ENCODE data around the gene SUCLG1. TPM values are rescaled to one million over a fixed set of nuclear protein-coding genes. Genes with fewer than 3 reads are reported as not detected.
"Not testable (repeated sequence)": the region's sequence is repeated elsewhere in the genome, so short reads cannot be mapped to it uniquely, and the experiment has no call there.

The SUCLG1 gene
- total RNA-seq, 1 donor from 2014 or later, result 73.6 TPM

DNA sequence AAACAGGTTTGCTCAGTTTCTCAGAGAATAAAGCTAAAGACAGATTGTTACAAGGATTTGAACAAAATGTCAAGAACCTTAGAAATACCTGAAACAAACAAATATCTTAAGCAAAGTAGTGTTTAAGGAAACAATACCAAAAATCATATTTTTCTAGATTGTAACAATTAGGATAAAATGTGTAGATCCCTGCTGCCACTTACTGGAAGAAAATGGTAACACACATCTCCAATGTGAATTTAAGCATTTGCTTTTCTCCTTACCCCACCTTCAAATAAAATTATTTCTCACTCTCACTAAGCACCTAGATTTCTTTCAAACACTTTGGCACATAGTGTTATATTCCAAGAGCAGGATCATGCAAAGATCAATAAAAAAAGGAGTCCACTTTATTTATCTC lies 34.9 kb downstream of the SUCLG1 start:
- intact Hi-C loops (cut with micrococcal nuclease), result loop anchor here (2.0 kb wide), 1 partner anchor 109 kb away; no protein-coding TSS in a partner anchor

DNA sequence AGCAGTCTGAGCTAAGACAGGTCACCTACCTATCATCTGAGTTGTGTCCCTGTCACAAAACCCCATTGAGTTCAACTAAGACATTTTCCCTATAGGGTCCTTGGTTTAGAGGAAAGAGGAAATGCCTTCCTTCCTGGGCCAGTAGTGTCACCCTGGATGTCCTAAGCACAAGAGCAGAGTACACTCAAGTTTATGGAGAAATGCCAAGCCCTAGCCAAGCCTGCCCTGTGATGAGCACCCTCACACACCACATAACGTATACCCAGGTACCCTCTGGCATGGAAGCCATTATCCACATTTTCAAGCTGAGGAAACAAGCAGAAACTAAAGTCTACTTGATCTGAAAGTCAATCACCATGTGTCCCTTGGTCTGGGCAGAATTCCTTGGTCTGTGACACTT lies 37.3 kb downstream of the SUCLG1 start:
- intact Hi-C loops (cut with micrococcal nuclease), result no loop called here

DNA sequence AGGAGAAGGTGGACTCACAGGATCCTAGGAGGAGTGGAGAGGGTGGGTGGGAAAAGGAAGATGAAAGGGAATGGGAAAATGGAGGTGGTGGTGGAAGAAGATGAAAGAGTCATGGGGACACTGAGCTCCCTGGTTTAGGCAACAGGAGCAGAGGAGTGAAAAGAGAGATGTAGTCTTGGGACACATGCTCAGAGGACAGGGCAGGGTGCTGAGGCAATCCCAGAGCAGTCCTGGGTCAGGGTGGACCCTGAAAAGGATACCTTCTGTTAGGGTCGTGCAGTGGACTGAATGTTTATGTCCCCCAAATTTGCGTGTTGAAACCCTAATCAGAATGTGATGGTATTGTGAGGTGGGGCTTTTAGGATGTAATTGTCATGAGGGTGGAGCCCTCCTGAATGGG lies 37.9 kb downstream of the SUCLG1 start:
- intact Hi-C loops (cut with micrococcal nuclease), result no loop called here

DNA sequence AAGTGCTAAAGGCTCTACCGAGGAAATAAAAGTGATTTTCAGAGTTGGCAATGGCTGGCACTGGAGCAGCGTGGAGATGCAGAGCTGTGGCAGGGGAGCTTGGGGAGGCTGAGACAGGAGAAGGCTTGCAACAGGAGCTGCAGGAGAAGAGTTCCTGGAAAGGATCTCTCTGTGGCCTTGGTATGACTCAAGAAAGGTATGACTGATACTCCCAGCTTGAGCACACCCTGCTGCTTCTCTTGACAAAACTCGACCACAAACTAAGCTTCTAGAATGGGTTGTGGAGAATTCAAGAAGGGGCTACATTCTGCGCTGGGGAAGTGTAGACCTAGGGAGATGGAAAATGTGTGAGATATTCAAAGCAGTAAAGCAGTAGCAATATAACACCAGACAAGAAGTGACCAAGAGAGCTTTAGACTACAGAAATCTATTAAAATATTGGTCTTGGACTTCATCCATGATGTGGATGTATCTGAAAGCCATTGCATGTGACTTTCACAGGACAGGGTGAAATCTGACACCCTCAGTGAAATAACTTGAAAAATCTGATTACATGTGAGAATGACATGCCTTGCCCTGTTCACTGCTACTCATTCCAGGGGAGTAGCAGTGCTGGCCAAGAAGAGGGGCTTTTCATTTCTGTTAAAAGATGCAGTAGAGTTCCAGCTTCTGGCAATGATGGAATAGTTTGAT lies 41.5 kb downstream of the SUCLG1 start:
- intact Hi-C loops (cut with micrococcal nuclease), result no loop called here

GRCh38 chr2:84409531-84409930 lies 49.5 kb downstream of the SUCLG1 start:
- intact Hi-C loops (cut with micrococcal nuclease), result no loop called here

GRCh38 chr2:84402111-84402510 lies 57.0 kb downstream of the SUCLG1 start:
- intact Hi-C loops (cut with micrococcal nuclease), result not testable (repeated sequence)

- intact Hi-C loops (cut with micrococcal nuclease), result not testable (repeated sequence)
Observed at GRCh38 chr2:84399839-84400238, 59.2 kb downstream of the SUCLG1 start.

GRCh38 chr2:84395820-84396219 lies 63.3 kb downstream of the SUCLG1 start:
- intact Hi-C loops (cut with micrococcal nuclease), result no loop called here

DNA sequence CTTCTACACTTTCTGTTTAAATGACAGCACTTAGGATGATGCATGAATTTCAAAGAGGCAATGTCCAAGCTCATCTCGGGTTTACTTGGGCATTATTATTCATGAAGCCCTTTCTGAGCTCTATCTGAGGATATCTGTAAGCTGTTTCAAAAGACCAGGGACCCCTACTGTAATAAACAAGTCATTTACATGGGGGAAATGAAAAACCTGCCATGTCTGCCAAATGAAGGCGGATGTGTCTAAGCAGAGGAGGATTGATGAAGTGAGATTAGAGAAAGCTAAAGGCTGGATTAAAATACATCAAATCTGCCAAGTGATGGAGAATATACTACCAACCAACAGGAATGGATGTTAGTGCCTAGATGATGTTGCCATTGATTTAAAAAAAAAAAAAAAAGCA lies 64.5 kb downstream of the SUCLG1 start:
- intact Hi-C loops (cut with micrococcal nuclease), result no loop called here

GRCh38 chr2:84393829-84394228 lies 65.3 kb downstream of the SUCLG1 start:
- intact Hi-C loops (cut with micrococcal nuclease), result no loop called here

- intact Hi-C loops (cut with micrococcal nuclease), result no loop called here
Observed at GRCh38 chr2:84389794-84390193, 69.3 kb downstream of the SUCLG1 start.

- intact Hi-C loops (cut with micrococcal nuclease), result no loop called here
Observed at GRCh38 chr2:84388921-84389490, 70.1 kb downstream of the SUCLG1 start.

GRCh38 chr2:84388133-84388532 lies 70.9 kb downstream of the SUCLG1 start:
- intact Hi-C loops (cut with micrococcal nuclease), result no loop called here

- intact Hi-C loops (cut with micrococcal nuclease), result no loop called here
Observed at GRCh38 chr2:84386336-84387040, 72.6 kb downstream of the SUCLG1 start.

GRCh38 chr2:84383271-84383670 lies 75.8 kb downstream of the SUCLG1 start:
- intact Hi-C loops (cut with micrococcal nuclease), result no loop called here

DNA sequence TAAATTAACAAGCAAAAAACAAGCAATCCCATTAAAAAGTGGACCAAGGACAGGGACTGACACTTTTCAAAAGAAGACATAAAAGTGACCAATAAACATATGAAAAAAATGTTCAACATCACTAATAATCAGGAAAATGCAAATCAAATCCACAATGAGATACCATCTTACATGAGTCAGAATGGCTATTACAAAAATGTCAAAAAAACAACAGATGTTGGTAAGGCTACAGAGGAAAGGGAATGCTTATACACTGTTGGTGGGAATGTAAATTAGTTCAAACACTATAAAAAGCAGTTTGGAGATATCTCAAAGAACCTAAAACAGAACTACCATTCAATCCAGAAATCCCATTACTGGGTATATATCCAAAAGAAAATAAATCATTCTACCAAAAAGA lies 78.2 kb downstream of the SUCLG1 start:
- intact Hi-C loops (cut with micrococcal nuclease), result no loop called here

DNA sequence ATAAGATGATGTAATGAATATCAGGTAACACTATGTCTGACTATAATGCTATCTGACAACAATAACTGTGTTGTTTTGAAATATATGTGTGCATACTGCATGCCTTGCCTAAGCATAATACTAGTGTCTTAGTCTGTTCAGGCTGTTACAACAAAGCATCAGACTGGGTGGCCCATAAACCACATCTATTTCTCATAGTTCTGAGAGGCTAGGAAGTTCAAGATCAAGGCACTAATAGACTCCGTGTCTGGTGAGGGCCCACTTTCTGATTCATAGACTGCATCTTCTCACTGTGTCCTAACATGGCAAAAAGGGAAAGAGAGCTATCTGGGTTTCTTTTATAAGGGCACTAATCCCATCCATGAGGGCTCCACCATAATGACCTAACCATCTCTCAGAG lies 80.1 kb downstream of the SUCLG1 start:
- intact Hi-C loops (cut with micrococcal nuclease), result no loop called here

DNA sequence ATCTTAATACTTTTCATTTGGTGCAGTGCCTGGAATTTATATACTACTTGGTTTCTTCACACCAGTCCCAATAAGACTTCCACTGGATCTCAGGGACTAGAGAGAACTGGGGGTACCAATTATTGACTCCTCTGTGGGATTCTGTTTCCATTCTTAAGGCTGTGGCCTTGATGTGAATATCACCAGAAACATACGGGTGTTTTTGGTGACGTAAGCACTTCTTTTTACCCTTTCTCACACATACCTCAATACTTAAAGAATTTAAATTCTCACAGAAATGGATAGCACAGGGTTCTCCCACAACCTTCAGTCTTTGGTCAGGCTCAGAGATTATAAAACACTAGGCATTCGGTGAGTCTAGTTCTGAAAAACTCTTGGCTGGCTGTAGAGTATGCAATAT lies 84.1 kb downstream of the SUCLG1 start:
- intact Hi-C loops (cut with micrococcal nuclease), result no loop called here

GRCh38 chr2:84373866-84374265 lies 85.2 kb downstream of the SUCLG1 start:
- intact Hi-C loops (cut with micrococcal nuclease), result no loop called here

All from T-helper 2 cell treated with Interferon-gamma antibody and Interleukin-4, amounts not matched to agents 100 ng/mL and 5 ng/mL, for 36 hours (primary cell).